Lung (tissue), 12 donors: ENCODE data around the gene BCAN. TPM values are rescaled to one million over a fixed set of nuclear protein-coding genes. Genes with fewer than 3 reads are reported as not detected.
A peak's percentile ranks its signal among the peaks of the same experiment; 100 is the strongest.

Source experiments
- ATAC-seq: fragments of 200-7000 bp; cut with Tn5 transposase; one replicate; pipeline ENCODE4 v1.9.1; 2020; ENCODE audit warnings: moderate number of reproducible peaks; ENCODE audit not compliant: insufficient read depth, low FRiP score
- DNase-seq, 3 donors: peaks; one replicate each; pipeline ENCODE4 v3.0.0-alpha.2; 2013 to 2017
- H3K27ac ChIP-seq, 2 donors: one replicate each; pipeline ENCODE4 v1.5.1; 2013; ENCODE audit warnings: mild to moderate bottlenecking in 2 of 2, moderate library complexity in 2 of 2, control low read depth in 1 of 2, inconsistent platforms in 1 of 2, low read depth in 1 of 2, low read length in 1 of 2
- H3K27me3 ChIP-seq, 3 donors: one replicate each; pipeline ENCODE4 v1.5.1; 2013; ENCODE audit warnings: low read length in 2 of 3; ENCODE audit not compliant: control insufficient read depth in 3 of 3, insufficient read depth in 3 of 3
- H3K36me3 ChIP-seq, 4 donors: one replicate each; pipeline ENCODE4 v1.5.1; 2013; ENCODE audit warnings: low read length in 4 of 4, mild to moderate bottlenecking in 1 of 4, moderate library complexity in 1 of 4; ENCODE audit not compliant: control insufficient read depth in 4 of 4, insufficient read depth in 4 of 4
- H3K4me1 ChIP-seq, 5 donors: one replicate each; pipeline ENCODE4 v1.5.1; 2013; ENCODE audit warnings: low read length in 5 of 5, mild to moderate bottlenecking in 2 of 5, moderate library complexity in 1 of 5; ENCODE audit not compliant: control insufficient read depth in 5 of 5, insufficient read depth in 5 of 5
- H3K4me3 ChIP-seq: one replicate; pipeline ENCODE4 v1.5.1; 2013; ENCODE audit warnings: mild to moderate bottlenecking, control low read depth, moderate library complexity
- H3K9ac ChIP-seq, 2 donors: one replicate each; pipeline ENCODE4 v1.5.1; 2013; ENCODE audit warnings: low read length in 2 of 2, control low read depth in 1 of 2; ENCODE audit not compliant: insufficient read depth in 1 of 2
- H3K9me3 ChIP-seq, 4 donors: one replicate each; pipeline ENCODE4 v1.5.1; 2013; ENCODE audit warnings: low read length in 3 of 4, mild to moderate bottlenecking in 1 of 4, moderate library complexity in 1 of 4; ENCODE audit not compliant: control insufficient read depth in 4 of 4, insufficient read depth in 3 of 4
- CTCF ChIP-seq: IDR thresholded peaks from 2 replicates; pipeline ENCODE4 v1.5.1; 2012; ENCODE audit warnings: mild to moderate bottlenecking; ENCODE audit errors: control extremely low read depth, extremely low read depth
- WGBS, 2 donors: extraction: QIAGEN DNeasy Blood & Tissue Kit; methylation state at CpG; one replicate each; pipeline ENCODE4 v1.1.7; 2013; 5-methylcytosine and 5-hydroxymethylcytosine counted together
- polyA plus RNA-seq, 2 donors: library from polyadenylated mRNA; stranded (reverse); fragments of 200-250 nt; gene quantifications; one replicate each; pipeline ENCODE4 v1.2.1, GENCODE V29; 2013
- total RNA-seq, 2 donors: library from RNA; depleted of rRNA in 1 of 2; stranded (reverse); fragments of >200 nt in 1 of 2; gene quantifications; one replicate each; pipeline ENCODE4 v1.2.1, GENCODE V29; 2014 to 2021
- donor health status: control.
- donor health status: control.
- donor health status: Bipolar disorder and iron deficiency.
- donor health status: healthy.
- donor health status: DM: yes; HTN: yes; CAD: no.

Gene BCAN
- total and polyA plus RNA-seq, 4 donors = 0.05 to 1.1 (median 0.12) TPM

GRCh38 chr1:156675210-156676113 is 33.5 kb downstream of the BCAN start:
- WGBS, 2 donors = 60 to 73% methylated on average over 18 of the region's 18 CpGs
- no peaks in the 10 kb centered on the region for H3K9me3 ChIP-seq
- H3K27me3 ChIP-seq = peaks cover 0 to 8% (median 7%) of the 10 kb centered on the region in 3 donors
- H3K4me1 ChIP-seq = peaks cover 6 to 43% (median 8%) of the 10 kb centered on the region in 5 donors
- H3K4me3 ChIP-seq = peak overlapping the region; percentile 54
- peaks cover 0 to 5% (median 1%) of the 10 kb centered on the region in 4 donors for H3K36me3 ChIP-seq
- TF ChIP-seq CTCF = no peak
- peak; percentile 84 to 88 (median 87) for DNase-seq
- H3K27ac ChIP-seq = peak overlapping the region; percentile 32 to 94
- no peak for ATAC-seq
- no peak overlapping the region for H3K9ac ChIP-seq

GRCh38 chr1:156676114-156676819 is 34.4 kb downstream of the BCAN start:
- peak overlapping the region; percentile 23 to 94 for H3K27ac ChIP-seq
- H3K9me3 ChIP-seq = no peaks in the 10 kb centered on the region
- peaks cover 6 to 43% (median 8%) of the 10 kb centered on the region in 5 donors for H3K4me1 ChIP-seq
- TF ChIP-seq CTCF = no peak
- ATAC-seq (no peak), DNase-seq (no peak)
- H3K36me3 ChIP-seq = peaks cover 0 to 5% (median 1%) of the 10 kb centered on the region in 4 donors
- H3K9ac ChIP-seq = no peak overlapping the region
- WGBS, 2 donors = 13 to 27% methylated on average over 44 to 49 of the region's 49 CpGs
- peak overlapping the region; percentile 54 for H3K4me3 ChIP-seq
- peaks cover 0 to 8% (median 7%) of the 10 kb centered on the region in 3 donors for H3K27me3 ChIP-seq

- ATAC-seq (peak; percentile 48), DNase-seq (peak; percentile 89 to 91 (median 90))
- WGBS, 2 donors = 1% methylated on average over 53 to 70 of the region's 70 CpGs
- peak within 1 kb of the TSS; percentile 54 for H3K4me3 ChIP-seq
- H3K9ac ChIP-seq = peak within 1 kb of the TSS in 1 of 2 donors; percentile 70
- H3K9me3 ChIP-seq = no peaks in the 10 kb centered on the region
- H3K27ac ChIP-seq = peak within 1 kb of the TSS; percentile 42 to 94
- no peak for TF ChIP-seq CTCF
- H3K27me3 ChIP-seq = peaks cover 0 to 8% (median 7%) of the 10 kb centered on the region in 3 donors
- peaks cover 0 to 5% (median 1%) of the 10 kb centered on the region in 4 donors for H3K36me3 ChIP-seq
- H3K4me1 ChIP-seq = peaks cover 6 to 43% (median 8%) of the 10 kb centered on the region in 5 donors
These were observed 35.1 kb downstream of the BCAN start, which contains the start of gene NES for GRCh38 chr1:156676820-156677615. Gene NES, minus strand, starts transcription at chr1:156677407. Its CDS starts 143 bp downstream, at chr1:156677264.
